ENCODE data around the gene RASA3. TPM values are rescaled to one million over a fixed set of nuclear protein-coding genes. Genes with fewer than 3 reads are reported as not detected.
A peak's percentile ranks its signal among the peaks of the same experiment; 100 is the strongest.

The RASA3 gene
- total and polyA plus RNA-seq, 10 of the 15 experiments (the other 5 are each of a cell fraction or from before 2014, with no cell fraction given), result 0.79 to 33.9 (median 17.6) TPM

- CTCF ChIA-PET, result no interaction called here
- POLR2A ChIA-PET, result no interaction called here
- Histone ChIP-seq H4K20me1 (ENCODE audit: control insufficient read depth, insufficient read depth) (no peaks in the 10 kb centered on the region), H3K27me3 (replicated peaks in 1 of 2; ENCODE audit: control insufficient read depth in 2 of 2, insufficient read depth in 2 of 2, low read length in 1 of 2) (peaks cover 0 to 7% of the 10 kb centered on the region in 2 experiments; a peak in 2 of 4 replicates), H3K27ac (ENCODE audit: control insufficient read depth, insufficient read depth) (no peak overlapping the region), H3K9me3 (replicated peaks; ENCODE audit: control insufficient read depth, insufficient read depth, low read length) (peaks cover 5% of the 10 kb centered on the region; the same call in 1 of the 3 replicates), H2AFZ (ENCODE audit: control insufficient read depth, low read depth, low read length) (no peak overlapping the region), H3K9ac (ENCODE audit: control insufficient read depth, insufficient read depth, low read length) (no peak overlapping the region), H3K36me3 (ENCODE audit: control insufficient read depth in 2 of 2, insufficient read depth in 2 of 2, low read length in 1 of 2) (no peaks in the 10 kb centered on the region), H3K4me1 (ENCODE audit: control insufficient read depth, insufficient read depth, low read length) (peaks cover 10% of the 10 kb centered on the region), H3K79me2 (ENCODE audit: control insufficient read depth, insufficient read depth, low read length) (no peaks in the 10 kb centered on the region), H3K4me2 (ENCODE audit: control insufficient read depth, insufficient read depth) (peak overlapping the region; percentile 77; the same call in 1 of the 2 replicates), H3K4me3 (no peak overlapping the region)
- no peak for DNase-seq (ENCODE audit: low read depth, low spot score)
- no peak for ATAC-seq
- in situ Hi-C loops (cut with MboI), result no loop called here
- SMC1A ChIA-PET (ENCODE audit: uncharacterized antibody, unreplicated experiment), result interaction anchor here (1.4 kb wide), 1 partner anchor 17 kb away, joined by 3 read pairs; no protein-coding TSS in a partner anchor
- intact Hi-C loops (cut with micrococcal nuclease; ENCODE audit: unreplicated experiment), result no loop called here
- no peak for TF ChIP-seq EED (IDR thresholded peaks at IDR 0.05; ENCODE audit: low read depth)
- TF ChIP-seq EZH2 (IDR thresholded peaks at IDR 0.05; ENCODE audit: borderline replicate concordance, control insufficient read depth, low read depth, low read length), result no peak
- RAD21 ChIA-PET (ENCODE audit: unreplicated experiment), result no interaction called here
- 76% methylated on average over 16 of the region's 16 CpGs for WGBS (ENCODE audit: insufficient coverage, insufficient replicate concordance, low lambda C conversion rate, missing lambda C conversion rate)
- no peak for FAIRE-seq
- BruUV-seq (replicated peaks), result no TSS peak
Observed at GRCh38 chr13:114162533-114162922, 30.1 kb upstream of the RASA3 start.

GRCh38 chr13:114161644-114162532 lies 29.5 kb upstream of the RASA3 start:
- ChIA-PET POLR2A (no interaction called here), SMC1A (ENCODE audit: uncharacterized antibody, unreplicated experiment) (interaction anchor here (1.4 kb wide), 1 partner anchor 16 kb away, joined by 3 read pairs; no protein-coding TSS in a partner anchor), CTCF (no interaction called here), RAD21 (ENCODE audit: unreplicated experiment) (no interaction called here)
- Histone ChIP-seq H3K27me3 (replicated peaks in 1 of 2; ENCODE audit: control insufficient read depth in 2 of 2, insufficient read depth in 2 of 2, low read length in 1 of 2) (peaks cover 0 to 7% of the 10 kb centered on the region in 2 experiments; a peak in 2 of 4 replicates), H3K4me2 (ENCODE audit: control insufficient read depth, insufficient read depth) (peak overlapping the region; percentile 77), H3K79me2 (ENCODE audit: control insufficient read depth, insufficient read depth, low read length) (no peaks in the 10 kb centered on the region), H3K36me3 (ENCODE audit: control insufficient read depth in 2 of 2, insufficient read depth in 2 of 2, low read length in 1 of 2) (no peaks in the 10 kb centered on the region), H3K4me1 (ENCODE audit: control insufficient read depth, insufficient read depth, low read length) (peaks cover 10% of the 10 kb centered on the region), H3K9me3 (replicated peaks; ENCODE audit: control insufficient read depth, insufficient read depth, low read length) (peaks cover 5% of the 10 kb centered on the region; the same call in 1 of the 3 replicates), H2AFZ (ENCODE audit: control insufficient read depth, low read depth, low read length) (peak overlapping the region; percentile 10; the same call in 1 of the 2 replicates), H3K4me3 (no peak overlapping the region), H3K27ac (ENCODE audit: control insufficient read depth, insufficient read depth) (no peak overlapping the region), H3K9ac (ENCODE audit: control insufficient read depth, insufficient read depth, low read length) (no peak overlapping the region), H4K20me1 (ENCODE audit: control insufficient read depth, insufficient read depth) (no peaks in the 10 kb centered on the region)
- intact Hi-C loops (cut with micrococcal nuclease; ENCODE audit: unreplicated experiment), result no loop called here
- TF ChIP-seq BHLHE40 (IDR thresholded peaks at IDR 0.05; ENCODE audit: borderline replicate concordance in 1 of 2, low read depth in 2 of 2, low read length in 1 of 2), result peak in 1 of 2 experiments; percentile 45; a peak in 1 of 4 replicates
- no peak for TF ChIP-seq POLR2A (IDR thresholded peaks at IDR 0.05; ENCODE audit: low read depth, low read length)
- no peak for TF ChIP-seq NR2C1 (IDR thresholded peaks at IDR 0.05)
- TF ChIP-seq ZNF384 (IDR thresholded peaks at IDR 0.05; ENCODE audit: borderline replicate concordance, low read depth, low read length), result no peak
- in situ Hi-C loops (cut with MboI), result no loop called here
- 11% methylated on average over 31 of the region's 32 CpGs for WGBS (ENCODE audit: insufficient coverage, insufficient replicate concordance, low lambda C conversion rate, missing lambda C conversion rate)
- DNase-seq (ENCODE audit: low read depth, low spot score) (no peak), FAIRE-seq (no peak), ATAC-seq (peak; percentile 53; the same call in 2 of the 3 replicates)
- no TSS peak for BruUV-seq (replicated peaks)

Data from GM12878 (cell line).